Skeletal muscle tissue (tissue), 4 donors: ENCODE data around the gene CD70. TPM values are rescaled to one million over a fixed set of nuclear protein-coding genes. Genes with fewer than 3 reads are reported as not detected.
"Not testable (repeated sequence)": the region's sequence is repeated elsewhere in the genome, so short reads cannot be mapped to it uniquely, and the experiment has no call there.

Experiments used
- H3K27ac ChIP-seq: one replicate; pipeline ENCODE4 v1.7.0; 2013; ENCODE audit warnings: mild to moderate bottlenecking, low read depth, low read length, inconsistent platforms
- H3K27me3 ChIP-seq, 3 donors: one replicate each; pipeline ENCODE4 v1.7.0; 2013; ENCODE audit warnings: low read length in 3 of 3; ENCODE audit not compliant: control insufficient read depth in 3 of 3, insufficient read depth in 3 of 3
- H3K36me3 ChIP-seq, 3 donors: one replicate each; pipeline ENCODE4 v1.7.0; 2013; ENCODE audit warnings: low read length in 3 of 3; ENCODE audit not compliant: control insufficient read depth in 3 of 3, insufficient read depth in 3 of 3
- H3K4me1 ChIP-seq, 3 donors: one replicate each; pipeline ENCODE4 v1.7.0; 2013; ENCODE audit warnings: low read length in 3 of 3, mild to moderate bottlenecking in 3 of 3; ENCODE audit not compliant: control insufficient read depth in 3 of 3, insufficient read depth in 3 of 3
- H3K4me3 ChIP-seq, 3 donors: one replicate each; pipeline ENCODE4 v1.7.0; 2013; ENCODE audit warnings: low read length in 3 of 3
- H3K9ac ChIP-seq, 3 donors: one replicate each; pipeline ENCODE4 v1.7.0; 2013; ENCODE audit warnings: low read length in 3 of 3, mild to moderate bottlenecking in 3 of 3, moderate library complexity in 2 of 3, low read depth in 1 of 3
- H3K9me3 ChIP-seq, 3 donors: one replicate each; pipeline ENCODE4 v1.7.0; 2013; ENCODE audit warnings: low read length in 3 of 3; ENCODE audit not compliant: control insufficient read depth in 3 of 3
- total RNA-seq: library from RNA; depleted of rRNA; stranded (reverse); fragments of >200 nt; gene quantifications from one replicate; pipeline ENCODE4 v1.2.3, GENCODE V29; 2014
- donor health status: Osteomylitis.

Gene CD70
- total RNA-seq, 1 donor from 2014 or later: 1.0 TPM

- Histone ChIP-seq H3K27ac (no peak overlapping the region), H3K9me3 (no peaks in the 10 kb centered on the region), H3K4me3 (peak overlapping the region in 1 of 3 donors; percentile 45), H3K4me1 (peaks cover 4 to 17% (median 7%) of the 10 kb centered on the region in 3 donors), H3K9ac (peak overlapping the region in 1 of 3 donors; percentile 3), H3K27me3 (peaks cover 59 to 70% (median 65%) of the 10 kb centered on the region in 3 donors), H3K36me3 (no peaks in the 10 kb centered on the region)
Measured at GRCh38 chr19:6587093-6587820, 3.7 kb downstream of the CD70 start.

GRCh38 chr19:6586726-6587092 lies 4.2 kb downstream of the CD70 start:
- H3K36me3 ChIP-seq: no peaks in the 10 kb centered on the region
- H3K27ac ChIP-seq: no peak overlapping the region
- no peak overlapping the region for H3K9ac ChIP-seq
- H3K4me1 ChIP-seq: peaks cover 4 to 17% (median 7%) of the 10 kb centered on the region in 3 donors
- H3K9me3 ChIP-seq: no peaks in the 10 kb centered on the region
- H3K27me3 ChIP-seq: peaks cover 56 to 68% (median 63%) of the 10 kb centered on the region in 3 donors
- no peak overlapping the region for H3K4me3 ChIP-seq

- Histone ChIP-seq H3K27me3 (peaks cover 51 to 63% (median 57%) of the 10 kb centered on the region in 3 donors), H3K9me3 (no peaks in the 10 kb centered on the region), H3K9ac (no peak overlapping the region), H3K4me3 (no peak overlapping the region), H3K4me1 (peaks cover 3 to 17% (median 7%) of the 10 kb centered on the region in 3 donors), H3K27ac (no peak overlapping the region), H3K36me3 (no peaks in the 10 kb centered on the region)
Measured at GRCh38 chr19:6586056-6586455, 4.9 kb downstream of the CD70 start.

GRCh38 chr19:6582515-6583484 lies 8.2 kb downstream of the CD70 start:
- H3K4me3 ChIP-seq, H3K36me3 ChIP-seq, H3K4me1 ChIP-seq, H3K27ac ChIP-seq, H3K9ac ChIP-seq, H3K9me3 ChIP-seq: not testable (repeated sequence)
- peaks cover 27 to 33% (median 32%) of the 10 kb centered on the region in 3 donors for H3K27me3 ChIP-seq

GRCh38 chr19:6580313-6580712 lies 10.6 kb downstream of the CD70 start:
- Histone ChIP-seq H3K9me3 (no peaks in the 10 kb centered on the region), H3K4me3 (no peak overlapping the region), H3K27me3 (peaks cover 8 to 11% (median 11%) of the 10 kb centered on the region in 3 donors), H3K27ac (no peak overlapping the region), H3K4me1 (peaks cover 0 to 7% (median 0%) of the 10 kb centered on the region in 3 donors), H3K36me3 (no peaks in the 10 kb centered on the region), H3K9ac (no peak overlapping the region)

GRCh38 chr19:6579450-6580178 lies 11.3 kb downstream of the CD70 start:
- Histone ChIP-seq H3K4me1 (peaks cover 0 to 7% (median 0%) of the 10 kb centered on the region in 3 donors), H3K27ac (no peak overlapping the region), H3K4me3 (no peak overlapping the region), H3K9me3 (no peaks in the 10 kb centered on the region), H3K27me3 (peaks cover 4 to 8% (median 6%) of the 10 kb centered on the region in 3 donors), H3K36me3 (no peaks in the 10 kb centered on the region), H3K9ac (no peak overlapping the region)

GRCh38 chr19:6577476-6578125 lies 13.3 kb downstream of the CD70 start:
- no peak overlapping the region for H3K4me3 ChIP-seq
- H3K9ac ChIP-seq: no peak overlapping the region
- no peaks in the 10 kb centered on the region for H3K36me3 ChIP-seq
- H3K4me1 ChIP-seq: peaks cover 0 to 7% (median 0%) of the 10 kb centered on the region in 3 donors
- H3K27me3 ChIP-seq: peaks cover 0 to 3% (median 2%) of the 10 kb centered on the region in 3 donors
- H3K27ac ChIP-seq: no peak overlapping the region
- H3K9me3 ChIP-seq: no peaks in the 10 kb centered on the region

GRCh38 chr19:6576869-6577475 lies 14.0 kb downstream of the CD70 start:
- H3K27me3 ChIP-seq: peaks cover 3 to 6% (median 6%) of the 10 kb centered on the region in 3 donors
- no peaks in the 10 kb centered on the region for H3K36me3 ChIP-seq
- H3K27ac ChIP-seq: no peak overlapping the region
- H3K4me3 ChIP-seq: no peak overlapping the region
- no peaks in the 10 kb centered on the region for H3K9me3 ChIP-seq
- H3K9ac ChIP-seq: no peak overlapping the region
- peaks cover 0 to 7% (median 0%) of the 10 kb centered on the region in 3 donors for H3K4me1 ChIP-seq

GRCh38 chr19:6573350-6573749 lies 17.6 kb downstream of the CD70 start:
- Histone ChIP-seq H3K4me1 (peaks cover 0 to 7% (median 0%) of the 10 kb centered on the region in 3 donors), H3K27ac (no peak overlapping the region), H3K27me3 (peaks cover 3 to 6% (median 6%) of the 10 kb centered on the region in 3 donors), H3K9ac (no peak overlapping the region), H3K9me3 (peaks cover 0 to 4% (median 0%) of the 10 kb centered on the region in 3 donors), H3K4me3 (no peak overlapping the region), H3K36me3 (no peaks in the 10 kb centered on the region)
